Ishikawa (cell line): ENCODE results near the gene TRERF1.

ENCODE experiments used
- MAX ChIP-seq: IDR thresholded peaks from 2 replicates; pipeline ENCODE4 v1.6.1; 2012
- YY1 ChIP-seq: IDR thresholded peaks from 2 replicates; pipeline ENCODE4 v1.6.1; 2012; ENCODE audit warnings: low read depth

- no peak for TF ChIP-seq MAX
- no peak for TF ChIP-seq YY1
Measured at GRCh38 chr6:42229506-42230119, 222.1 kb downstream of the TRERF1 start.
